DOHH2 (cell line): ENCODE results near the gene CEACAM4.

Experiments used
- H3F3A ChIP-seq: fragments of 200-600 bp; sonication (generic), shearing (Covaris generic); 2 replicates; pipeline ENCODE4 v1.6.0; 2016; ENCODE audit warnings: antibody characterized with exemption, mild to moderate bottlenecking; ENCODE audit not compliant: control insufficient read depth, insufficient read depth
- H3K27ac ChIP-seq: fragments of 200-600 bp; sonication (generic); 2 replicates; pipeline ENCODE4 v1.5.1; 2014; ENCODE audit warnings: low read depth, mild to moderate bottlenecking, low read length, moderate library complexity
- H3K27me3 ChIP-seq: fragments of 200-600 bp; sonication (generic); 2 replicates; pipeline ENCODE4 v1.6.1; 2014; ENCODE audit warnings: mild to moderate bottlenecking, low read length, mixed read lengths; ENCODE audit not compliant: control insufficient read depth
- H3K36me3 ChIP-seq: fragments of 200-600 bp; sonication (generic); 2 replicates; pipeline ENCODE4 v1.6.1; 2014; ENCODE audit warnings: mild to moderate bottlenecking, low read length, moderate library complexity, mixed read lengths; ENCODE audit not compliant: control insufficient read depth
- H3K4me1 ChIP-seq: fragments of 200-600 bp; sonication (generic); 2 replicates; pipeline ENCODE4 v1.6.1; 2014; ENCODE audit warnings: mild to moderate bottlenecking, low read length, mixed read lengths; ENCODE audit not compliant: control insufficient read depth
- H3K4me2 ChIP-seq: fragments of 200-600 bp; sonication (generic); 2 replicates; pipeline ENCODE4 v1.6.0; 2014; ENCODE audit warnings: mild to moderate bottlenecking, low read length, moderate library complexity
- H3K4me3 ChIP-seq: fragments of 200-600 bp; sonication (generic); 2 replicates; pipeline ENCODE4 v1.5.1; 2014; ENCODE audit warnings: mild to moderate bottlenecking, low read length, mixed read lengths
- H3K79me2 ChIP-seq: fragments of 200-600 bp; sonication (generic); 2 replicates; pipeline ENCODE4 v1.6.1; 2014; ENCODE audit warnings: mild to moderate bottlenecking, low read length, mixed read lengths; ENCODE audit not compliant: control insufficient read depth
- H3K9me2 ChIP-seq: fragments of 200-600 bp; sonication (generic); replicated peaks from 2 replicates; pipeline ENCODE4 v1.6.1; 2014; ENCODE audit warnings: mild to moderate bottlenecking, low read length, mixed read lengths; ENCODE audit not compliant: control insufficient read depth
- H3K9me3 ChIP-seq: fragments of 200-600 bp; sonication (generic); 2 replicates; pipeline ENCODE4 v1.6.1; 2014; ENCODE audit warnings: antibody characterized with exemption, low read length, mixed read lengths; ENCODE audit not compliant: control insufficient read depth, insufficient read depth
- H4K20me1 ChIP-seq: fragments of 200-600 bp; sonication (generic); 2 replicates; pipeline ENCODE4 v1.6.0; 2014; ENCODE audit warnings: low read depth, mild to moderate bottlenecking, antibody characterized with exemption, low read length, moderate library complexity; ENCODE audit not compliant: control insufficient read depth, insufficient read depth
- EZH2phosphoT487 ChIP-seq: fragments of 200-600 bp; sonication (generic); IDR thresholded peaks from 2 replicates; pipeline ENCODE4 v1.6.1; 2017; ENCODE audit warnings: borderline replicate concordance, mild to moderate bottlenecking, antibody characterized with exemption, low read length, moderate library complexity, mixed read lengths
- TF ChIP-seq, protein P1 (sequence below): fragments of 200-600 bp; sonication (generic); IDR thresholded peaks from one replicate; pipeline ENCODE4 v1.5.1; 2014; ENCODE audit warnings: antibody characterized with exemption, mild to moderate bottlenecking, low read depth, low read length; ENCODE audit not compliant: poor library complexity, severe bottlenecking

CEACAM4 gene

DNA sequence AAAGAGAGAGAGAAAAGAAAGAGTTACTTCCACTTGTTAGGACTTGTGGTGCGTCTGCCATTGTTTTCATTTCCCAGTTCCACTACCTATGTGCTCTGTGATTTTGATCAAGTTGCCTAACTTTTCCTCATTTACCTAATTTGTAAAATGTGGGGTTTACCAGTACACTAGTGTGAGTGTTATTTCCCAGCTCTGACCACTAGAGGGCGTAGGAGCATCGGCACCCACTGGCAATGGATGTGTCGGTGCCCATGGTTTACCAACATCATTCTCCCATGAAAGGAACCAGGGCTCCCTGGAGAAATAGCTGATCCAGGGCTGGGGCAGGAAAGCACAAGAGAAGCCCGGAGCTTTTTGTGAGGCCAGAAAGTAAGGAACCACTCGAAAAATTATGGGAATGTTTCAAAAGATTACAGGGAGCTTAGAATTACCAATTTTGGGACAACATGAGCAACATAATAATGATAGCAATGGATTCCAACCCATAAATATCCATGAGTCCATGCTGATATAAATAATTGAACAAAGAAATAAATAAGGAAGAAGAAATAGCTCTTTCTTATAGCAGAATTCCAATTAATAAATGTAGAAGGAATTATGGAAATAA, 15.1 kb upstream of the CEACAM4 start:
- no peaks in the 10 kb centered on the region for H3K4me1 ChIP-seq
- H3K9me3 ChIP-seq: no peaks in the 10 kb centered on the region
- no peak overlapping the region for H3K4me3 ChIP-seq
- no peak overlapping the region for H3K27ac ChIP-seq
- H3K36me3 ChIP-seq: no peaks in the 10 kb centered on the region
- H3K27me3 ChIP-seq: peaks cover 6% of the 10 kb centered on the region; the same call in 1 of the 2 replicates
- H3K4me2 ChIP-seq: no peak overlapping the region
- H3F3A ChIP-seq: no peaks in the 10 kb centered on the region
- TF ChIP-seq EZH2phosphoT487: no peak
- TF ChIP-seq, protein P1, sequence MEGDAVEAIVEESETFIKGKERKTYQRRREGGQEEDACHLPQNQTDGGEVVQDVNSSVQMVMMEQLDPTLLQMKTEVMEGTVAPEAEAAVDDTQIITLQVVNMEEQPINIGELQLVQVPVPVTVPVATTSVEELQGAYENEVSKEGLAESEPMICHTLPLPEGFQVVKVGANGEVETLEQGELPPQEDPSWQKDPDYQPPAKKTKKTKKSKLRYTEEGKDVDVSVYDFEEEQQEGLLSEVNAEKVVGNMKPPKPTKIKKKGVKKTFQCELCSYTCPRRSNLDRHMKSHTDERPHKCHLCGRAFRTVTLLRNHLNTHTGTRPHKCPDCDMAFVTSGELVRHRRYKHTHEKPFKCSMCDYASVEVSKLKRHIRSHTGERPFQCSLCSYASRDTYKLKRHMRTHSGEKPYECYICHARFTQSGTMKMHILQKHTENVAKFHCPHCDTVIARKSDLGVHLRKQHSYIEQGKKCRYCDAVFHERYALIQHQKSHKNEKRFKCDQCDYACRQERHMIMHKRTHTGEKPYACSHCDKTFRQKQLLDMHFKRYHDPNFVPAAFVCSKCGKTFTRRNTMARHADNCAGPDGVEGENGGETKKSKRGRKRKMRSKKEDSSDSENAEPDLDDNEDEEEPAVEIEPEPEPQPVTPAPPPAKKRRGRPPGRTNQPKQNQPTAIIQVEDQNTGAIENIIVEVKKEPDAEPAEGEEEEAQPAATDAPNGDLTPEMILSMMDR: peak; percentile 96
- H3K9me2 ChIP-seq: no peaks in the 10 kb centered on the region
- no peaks in the 10 kb centered on the region for H3K79me2 ChIP-seq
- no peaks in the 10 kb centered on the region for H4K20me1 ChIP-seq

- H3K9me2 ChIP-seq: no peaks in the 10 kb centered on the region
Measured at GRCh38 chr19:41638641-41639081, 11.8 kb upstream of the CEACAM4 start.

GRCh38 chr19:41637484-41637883, 10.6 kb upstream of the CEACAM4 start:
- Histone ChIP-seq H3K4me1 (no peaks in the 10 kb centered on the region), H3K4me3 (no peak overlapping the region), H3K36me3 (no peaks in the 10 kb centered on the region), H4K20me1 (no peaks in the 10 kb centered on the region), H3K27me3 (peaks cover 6% of the 10 kb centered on the region; the same call in 1 of the 2 replicates), H3K79me2 (no peaks in the 10 kb centered on the region), H3K4me2 (no peak overlapping the region), H3K9me2 (no peaks in the 10 kb centered on the region), H3F3A (no peaks in the 10 kb centered on the region), H3K9me3 (no peaks in the 10 kb centered on the region), H3K27ac (no peak overlapping the region)
- TF ChIP-seq, protein P1: no peak
- no peak for TF ChIP-seq EZH2phosphoT487

More at GRCh38 chr19:41638641-41639081, 11.8 kb upstream of the CEACAM4 start:
- no peak overlapping the region for H3K27ac ChIP-seq
- no peak overlapping the region for H3K4me3 ChIP-seq
- no peaks in the 10 kb centered on the region for H3F3A ChIP-seq
- no peaks in the 10 kb centered on the region for H3K36me3 ChIP-seq
- H3K27me3 ChIP-seq: peaks cover 6% of the 10 kb centered on the region; the same call in 1 of the 2 replicates
- H3K4me1 ChIP-seq: no peaks in the 10 kb centered on the region
- no peaks in the 10 kb centered on the region for H4K20me1 ChIP-seq
- H3K79me2 ChIP-seq: no peaks in the 10 kb centered on the region
- no peaks in the 10 kb centered on the region for H3K9me3 ChIP-seq
- no peak for TF ChIP-seq EZH2phosphoT487
- TF ChIP-seq, protein P1: no peak
- H3K4me2 ChIP-seq: no peak overlapping the region
